CD14-positive monocyte (primary cell): Measurements from ENCODE around the gene NUP188. TPM values are rescaled to one million over a fixed set of nuclear protein-coding genes. Genes with fewer than 3 reads are reported as not detected.
A peak's percentile ranks its signal among the peaks of the same experiment; 100 is the strongest.

Source experiments
- DNase-seq, 3 donors: peaks; one replicate each; pipeline ENCODE4 v3.0.0-alpha.2; 2011 to 2022
- H2AFZ ChIP-seq: 2 replicates; pipeline ENCODE4 v1.6.0; 2012; ENCODE audit warnings: mild to moderate bottlenecking, low read depth, low read length, inconsistent platforms; ENCODE audit not compliant: insufficient read depth, poor library complexity, severe bottlenecking
- H3K27ac ChIP-seq, 2 donors: 1 replicate in 1 of 2; 2 replicates in 1 of 2; pipeline ENCODE4 v1.5.1; 2012 to 2013; ENCODE audit warnings: low read length in 2 of 2, control low read depth in 1 of 2, inconsistent platforms in 1 of 2, low read depth in 1 of 2, mild to moderate bottlenecking in 1 of 2
- H3K27me3 ChIP-seq, 2 donors: one replicate each; pipeline versions ENCODE4 v1.6.0 to v1.6.1; 2011 to 2013; ENCODE audit warnings: low read length in 2 of 2; ENCODE audit not compliant: control insufficient read depth in 2 of 2, insufficient read depth in 2 of 2
- H3K36me3 ChIP-seq, 2 donors: replicated peaks in 1 of 2; 1 replicate in 1 of 2; 2 replicates in 1 of 2; pipeline versions ENCODE4 v1.5.1 to v1.6.1; 2012 to 2013; ENCODE audit warnings: low read length in 2 of 2, control low read depth in 1 of 2, inconsistent platforms in 1 of 2, mild to moderate bottlenecking in 1 of 2; ENCODE audit not compliant: insufficient read depth in 2 of 2, control insufficient read depth in 1 of 2
- H3K4me1 ChIP-seq, 2 donors: 1 replicate in 1 of 2; 2 replicates in 1 of 2; pipeline versions ENCODE4 v1.5.1 to v1.6.1; 2012 to 2013; ENCODE audit warnings: low read length in 2 of 2, control low read depth in 1 of 2, inconsistent platforms in 1 of 2, mild to moderate bottlenecking in 1 of 2, moderate library complexity in 1 of 2; ENCODE audit not compliant: insufficient read depth in 2 of 2, control insufficient read depth in 1 of 2
- H3K4me2 ChIP-seq: replicated peaks from 2 replicates; pipeline ENCODE3; 2012; ENCODE audit warnings: low read length, moderate library complexity, mild to moderate bottlenecking; ENCODE audit not compliant: poor library complexity, severe bottlenecking; ENCODE audit errors: extremely low read depth
- H3K4me3 ChIP-seq, 3 experiments: fragments of 200-600 bp in 1 of 3; sonication (generic) in 1 of 3; replicated peaks in 1 of 3; 1 replicate in 2 of 3; 2 replicates in 1 of 3; pipeline ENCODE4 v1.5.1; 2011 to 2013; ENCODE audit warnings: low read length in 3 of 3, mild to moderate bottlenecking in 3 of 3, control low read depth in 2 of 3, low read depth in 2 of 3, inconsistent platforms in 1 of 3, moderate library complexity in 1 of 3
- H3K79me2 ChIP-seq: 2 replicates; pipeline ENCODE4 v1.6.0; 2012; ENCODE audit warnings: mild to moderate bottlenecking, control low read depth, inconsistent platforms, low read length, moderate library complexity; ENCODE audit not compliant: insufficient read depth
- H3K9ac ChIP-seq: 2 replicates; pipeline ENCODE4 v1.6.0; 2017; ENCODE audit warnings: low read length, mild to moderate bottlenecking; ENCODE audit not compliant: insufficient read depth, poor library complexity, severe bottlenecking
- H3K9me3 ChIP-seq, 2 donors: replicated peaks in 1 of 2; 1 replicate in 1 of 2; 2 replicates in 1 of 2; pipeline versions ENCODE4 v1.5.1 to v1.6.1; 2012 to 2013; ENCODE audit warnings: low read length in 2 of 2, control low read depth in 1 of 2; ENCODE audit not compliant: control insufficient read depth in 1 of 2, insufficient read depth in 1 of 2
- H4K20me1 ChIP-seq: 2 replicates; pipeline ENCODE4 v1.6.0; 2012; ENCODE audit warnings: mild to moderate bottlenecking, low read length, control low read depth, moderate library complexity; ENCODE audit not compliant: insufficient read depth
- H3K27ac Mint-ChIP-seq, 7 donors: one replicate each; pipeline ENCODE4 v1.8.0; 2020; ENCODE audit warnings: mild to moderate bottlenecking in 7 of 7, mixed read lengths in 7 of 7, moderate library complexity in 6 of 7, inconsistent platforms in 2 of 7
- H3K27me3 Mint-ChIP-seq, 3 donors: one replicate each; pipeline ENCODE4 v1.8.0; 2021 to 2022; ENCODE audit warnings: low read depth in 3 of 3, mild to moderate bottlenecking in 3 of 3, mixed read lengths in 3 of 3, moderate library complexity in 3 of 3, inconsistent platforms in 1 of 3
- H3K36me3 Mint-ChIP-seq, 2 donors: one replicate each; pipeline ENCODE4 v1.8.0; 2020; ENCODE audit warnings: mixed read lengths in 2 of 2, inconsistent platforms in 1 of 2, mild to moderate bottlenecking in 1 of 2
- H3K4me1 Mint-ChIP-seq: one replicate; pipeline ENCODE4 v1.8.0; 2020; ENCODE audit warnings: mild to moderate bottlenecking, mixed read lengths
- H3K4me3 Mint-ChIP-seq, 2 donors: one replicate each; pipeline ENCODE4 v1.8.0; 2020; ENCODE audit warnings: mild to moderate bottlenecking in 2 of 2, mixed read lengths in 2 of 2, moderate library complexity in 1 of 2
- H3K9me3 Mint-ChIP-seq, 7 donors: one replicate each; pipeline ENCODE4 v1.8.0; 2020 to 2022; ENCODE audit warnings: mixed read lengths in 7 of 7, mild to moderate bottlenecking in 6 of 7, moderate library complexity in 6 of 7, inconsistent platforms in 2 of 7
- WGBS: methylation state at CpG from one replicate; pipeline ENCODE4 v1.1.5; 2013; ENCODE audit warnings: missing lambda C conversion rate; ENCODE audit not compliant: insufficient coverage; 5-methylcytosine and 5-hydroxymethylcytosine counted together
- intact Hi-C, 2 donors: fragments of 100-400 bp; cut with micrococcal nuclease; formaldehyde crosslinking; loops; one replicate each; pipeline versions ENCODE4 v1.15.0 to v1.15.1; 2023
- polyA plus RNA-seq, 3 donors: library from polyadenylated mRNA; depleted of rRNA in 1 of 3; unstranded in 2 of 3; stranded (reverse) in 1 of 3; fragments of 300-500 nt in 2 of 3; fragments of >200 nt in 1 of 3; fragmentation: Illumina TruSeq in 2 of 3; gene quantifications; 1 replicate in 2 of 3; 2 replicates in 1 of 3; pipeline ENCODE4 v1.2.3, GENCODE V29; 2012 to 2021
- TF ChIP-seq, protein P1 (sequence below): fragments of 200-600 bp; IDR thresholded peaks from one replicate; pipeline ENCODE4 v1.8.0; 2022; ENCODE audit warnings: antibody characterized with exemption, mild to moderate bottlenecking

Gene NUP188
- polyA plus RNA-seq, 3 donors, result 10.5 to 28.2 (median 17.2) TPM

DNA sequence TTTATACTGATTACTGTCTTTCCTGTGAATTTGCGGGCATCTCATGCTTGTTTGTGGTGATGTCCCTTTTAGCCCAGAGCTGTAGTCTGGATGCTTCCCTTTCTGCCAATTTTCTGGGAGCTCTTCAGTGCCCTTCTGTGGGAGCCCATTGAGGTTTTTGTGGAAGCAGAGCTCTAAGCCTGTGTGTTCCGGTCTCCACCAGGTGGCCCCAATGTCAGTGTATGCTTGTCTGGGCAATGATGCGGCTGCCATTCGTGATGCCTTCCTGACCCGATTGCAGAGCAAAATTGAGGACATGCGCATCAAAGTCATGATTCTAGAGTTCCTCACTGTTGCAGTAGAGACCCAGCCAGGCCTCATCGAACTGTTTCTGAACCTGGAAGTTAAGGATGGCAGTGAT is 45.5 kb downstream of the NUP188 start:
- no peak overlapping the region for H3K27ac Mint-ChIP-seq

DNA sequence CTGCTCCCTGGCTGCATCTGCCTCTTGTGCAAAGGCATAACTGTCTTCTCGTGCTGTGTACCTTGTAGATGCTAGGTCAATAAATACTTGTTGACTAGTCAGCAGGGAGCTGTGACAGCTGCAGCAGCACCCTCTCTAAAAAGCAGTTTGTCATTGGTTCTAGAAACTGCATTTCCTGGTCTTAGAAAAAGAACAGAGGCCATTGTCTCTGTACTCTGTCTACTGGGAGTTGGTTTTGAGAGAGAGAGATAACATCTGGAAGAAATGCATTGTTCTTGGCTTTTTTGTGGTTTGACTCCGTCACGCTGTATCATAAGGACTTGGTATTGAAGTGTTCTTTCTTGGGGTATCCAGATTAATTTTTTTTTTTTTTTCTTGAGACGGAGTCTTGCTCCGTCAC is 48.3 kb downstream of the NUP188 start:
- intact Hi-C loops, result no loop called here
- H3K27me3 ChIP-seq, result no peaks in the 10 kb centered on the region
- Mint-ChIP-seq H3K27me3 (peaks cover 0 to 1% (median 0%) of the 10 kb centered on the region in 3 donors), H3K27ac (peak overlapping the region in 1 of 7 donors; percentile 42), H3K4me1 (no peaks in the 10 kb centered on the region), H3K4me3 (no peak overlapping the region), H3K9me3 (no peaks in the 10 kb centered on the region), H3K36me3 (peaks cover 84 to 94% of the 10 kb centered on the region in 2 donors)
- no peak overlapping the region for H2AFZ ChIP-seq
- H3K4me3 ChIP-seq, result no peak overlapping the region
- no peak overlapping the region for H3K27ac ChIP-seq
- H3K4me1 ChIP-seq, result peaks cover 0 to 13% of the 10 kb centered on the region in 2 donors
- no peaks in the 10 kb centered on the region for H3K79me2 ChIP-seq
- H3K4me2 ChIP-seq, result no peak overlapping the region
- TF ChIP-seq, protein P1, sequence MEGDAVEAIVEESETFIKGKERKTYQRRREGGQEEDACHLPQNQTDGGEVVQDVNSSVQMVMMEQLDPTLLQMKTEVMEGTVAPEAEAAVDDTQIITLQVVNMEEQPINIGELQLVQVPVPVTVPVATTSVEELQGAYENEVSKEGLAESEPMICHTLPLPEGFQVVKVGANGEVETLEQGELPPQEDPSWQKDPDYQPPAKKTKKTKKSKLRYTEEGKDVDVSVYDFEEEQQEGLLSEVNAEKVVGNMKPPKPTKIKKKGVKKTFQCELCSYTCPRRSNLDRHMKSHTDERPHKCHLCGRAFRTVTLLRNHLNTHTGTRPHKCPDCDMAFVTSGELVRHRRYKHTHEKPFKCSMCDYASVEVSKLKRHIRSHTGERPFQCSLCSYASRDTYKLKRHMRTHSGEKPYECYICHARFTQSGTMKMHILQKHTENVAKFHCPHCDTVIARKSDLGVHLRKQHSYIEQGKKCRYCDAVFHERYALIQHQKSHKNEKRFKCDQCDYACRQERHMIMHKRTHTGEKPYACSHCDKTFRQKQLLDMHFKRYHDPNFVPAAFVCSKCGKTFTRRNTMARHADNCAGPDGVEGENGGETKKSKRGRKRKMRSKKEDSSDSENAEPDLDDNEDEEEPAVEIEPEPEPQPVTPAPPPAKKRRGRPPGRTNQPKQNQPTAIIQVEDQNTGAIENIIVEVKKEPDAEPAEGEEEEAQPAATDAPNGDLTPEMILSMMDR, result no peak
- WGBS, result 100% methylated on average over 3 of the region's 5 CpGs
- no peaks in the 10 kb centered on the region for H3K9me3 ChIP-seq
- no peak for DNase-seq
- H4K20me1 ChIP-seq, result no peaks in the 10 kb centered on the region
- peaks cover 79 to 98% of the 10 kb centered on the region in 2 donors for H3K36me3 ChIP-seq
- H3K9ac ChIP-seq, result no peak overlapping the region

More for the DNA sequence above, 45.5 kb downstream of the NUP188 start:
- Histone ChIP-seq H4K20me1 (no peaks in the 10 kb centered on the region), H3K27ac (no peak overlapping the region), H3K4me2 (no peak overlapping the region), H3K36me3 (peaks cover 77 to 93% of the 10 kb centered on the region in 2 donors), H3K4me1 (no peaks in the 10 kb centered on the region), H3K9me3 (no peaks in the 10 kb centered on the region), H3K4me3 (no peak overlapping the region), H3K9ac (no peak overlapping the region), H2AFZ (no peak overlapping the region), H3K79me2 (no peaks in the 10 kb centered on the region), H3K27me3 (no peaks in the 10 kb centered on the region)
- intact Hi-C loops, result no loop called here
- TF ChIP-seq, protein P1, result no peak
- no peaks in the 10 kb centered on the region for H3K27me3 Mint-ChIP-seq
- peaks cover 0 to 2% (median 0%) of the 10 kb centered on the region in 7 donors for H3K9me3 Mint-ChIP-seq
- no peak for DNase-seq
- peaks cover 68 to 89% of the 10 kb centered on the region in 2 donors for H3K36me3 Mint-ChIP-seq
- 85% methylated on average over 6 of the region's 7 CpGs for WGBS
- H3K4me3 Mint-ChIP-seq, result no peak overlapping the region
- no peaks in the 10 kb centered on the region for H3K4me1 Mint-ChIP-seq
